IMR-90 (cell line): ENCODE data around the gene KPNA1. TPM values are rescaled to one million over a fixed set of nuclear protein-coding genes. Genes with fewer than 3 reads are reported as not detected.

ENCODE experiments used
- ATAC-seq: fragments of 200-7000 bp; cut with Tn5 transposase; 2 replicates; pipeline ENCODE4 v1.9.1; 2020; ENCODE audit warnings: low read depth, mild to moderate bottlenecking, moderate library complexity
- BruUV-seq: library from RNA; stranded (reverse); fragments of 400-500 nt; replicated peaks from 2 replicates; lab custom pipeline; 2021; lab: Mats Ljungman, UMichigan
- CTCF ChIA-PET: fragments of 300-600 bp; formaldehyde crosslinking; extraction: SDS; loops from one replicate; lab custom pipeline; 2021; ENCODE audit warnings: antibody characterized with exemption; lab: Yijun Ruan, JAX
- POLR2A ChIA-PET: fragments of 300-600 bp; sonication (Branson Sonifier 250); formaldehyde crosslinking; loops from one replicate; lab custom pipeline; 2022; ENCODE audit warnings: antibody characterized with exemption; ENCODE audit not compliant: unreplicated experiment; lab: Charles Lee
- DNase-seq: peaks from one replicate; pipeline ENCODE4 v3.0.0; 2013
- H2AFZ ChIP-seq: replicated peaks from 2 replicates; pipeline ENCODE3; 2013; ENCODE audit warnings: low read length, mild to moderate bottlenecking; ENCODE audit not compliant: poor library complexity
- H2AK5ac ChIP-seq: 2 replicates; pipeline ENCODE4 v1.6.1; 2013; ENCODE audit warnings: low read depth, low read length, inconsistent platforms
- H2AK9ac ChIP-seq: replicated peaks from 2 replicates; pipeline ENCODE3; 2013; ENCODE audit warnings: mild to moderate bottlenecking, low read depth, low read length, moderate library complexity; ENCODE audit not compliant: poor library complexity
- H2BK120ac ChIP-seq: 2 replicates; pipeline ENCODE4 v1.6.1; 2013; ENCODE audit warnings: low read depth, low read length, inconsistent platforms
- H2BK15ac ChIP-seq: 3 replicates; pipeline ENCODE4 v1.6.1; 2013; ENCODE audit warnings: low read depth, low read length, inconsistent platforms
- H2BK20ac ChIP-seq: 2 replicates; pipeline ENCODE4 v1.6.1; 2013; ENCODE audit warnings: low read depth, mild to moderate bottlenecking, inconsistent platforms, low read length, moderate library complexity
- H2BK5ac ChIP-seq: 2 replicates; pipeline ENCODE4 v1.6.1; 2013; ENCODE audit warnings: mild to moderate bottlenecking, low read depth, low read length, inconsistent platforms; ENCODE audit not compliant: poor library complexity, severe bottlenecking
- H3K14ac ChIP-seq: replicated peaks from 2 replicates; pipeline ENCODE4 v1.6.1; 2013; ENCODE audit warnings: low read depth, low read length, inconsistent platforms
- H3K18ac ChIP-seq: 2 replicates; pipeline ENCODE4 v1.6.1; 2013; ENCODE audit warnings: low read depth, low read length, control low read depth
- H3K23ac ChIP-seq: 2 replicates; pipeline ENCODE4 v1.6.1; 2013; ENCODE audit warnings: low read depth, low read length, inconsistent platforms
- H3K27ac ChIP-seq: 2 replicates; pipeline ENCODE4 v1.5.1; 2013; ENCODE audit warnings: mild to moderate bottlenecking, control low read depth, low read length; ENCODE audit not compliant: insufficient read depth
- H3K27me3 ChIP-seq: 2 replicates; pipeline ENCODE4 v1.6.1; 2013; ENCODE audit warnings: low read length; ENCODE audit not compliant: control insufficient read depth, insufficient read depth
- H3K36me3 ChIP-seq: 2 replicates; pipeline ENCODE4 v1.6.1; 2013; ENCODE audit warnings: low read length, mixed read lengths; ENCODE audit not compliant: control insufficient read depth, insufficient read depth
- H3K4ac ChIP-seq: 2 replicates; pipeline ENCODE4 v1.6.1; 2013; ENCODE audit warnings: low read depth, low read length, inconsistent platforms
- H3K4me1 ChIP-seq: 2 replicates; pipeline ENCODE4 v1.6.1; 2013; ENCODE audit warnings: low read length, mixed read lengths; ENCODE audit not compliant: control insufficient read depth, insufficient read depth
- H3K4me2 ChIP-seq: 2 replicates; pipeline ENCODE4 v1.6.1; 2013; ENCODE audit warnings: low read depth, mild to moderate bottlenecking, control low read depth, low read length, moderate library complexity
- H3K4me3 ChIP-seq: 2 replicates; pipeline ENCODE4 v1.5.1; 2013; ENCODE audit warnings: low read depth, mild to moderate bottlenecking, control low read depth, low read length, moderate library complexity; ENCODE audit not compliant: insufficient read depth
- H3K56ac ChIP-seq: 2 replicates; pipeline ENCODE4 v1.6.1; 2013; ENCODE audit warnings: low read length, inconsistent platforms; ENCODE audit not compliant: insufficient read depth; ENCODE audit errors: extremely low read depth
- H3K79me1 ChIP-seq, 2 experiments: 2 replicates each; pipeline ENCODE4 v1.6.1; 2013; ENCODE audit warnings: low read length in 2 of 2, inconsistent platforms in 1 of 2, low read depth in 1 of 2
- H3K9ac ChIP-seq: 2 replicates; pipeline ENCODE4 v1.6.1; 2013; ENCODE audit warnings: low read depth, low read length, control low read depth
- H3K9me1 ChIP-seq: 2 replicates; pipeline ENCODE4 v1.6.1; 2013; ENCODE audit warnings: low read length, inconsistent platforms; ENCODE audit not compliant: insufficient read depth
- H3K9me3 ChIP-seq: 2 replicates; pipeline ENCODE4 v1.6.1; 2013; ENCODE audit warnings: low read length; ENCODE audit not compliant: control insufficient read depth, insufficient read depth
- H4K20me1 ChIP-seq: 2 replicates; pipeline ENCODE4 v1.6.1; 2013; ENCODE audit warnings: low read length, inconsistent platforms; ENCODE audit not compliant: insufficient read depth
- H4K5ac ChIP-seq: 2 replicates; pipeline ENCODE4 v1.6.1; 2013; ENCODE audit warnings: mild to moderate bottlenecking, low read depth, low read length, control low read depth
- H4K8ac ChIP-seq, 2 experiments: 2 replicates each; pipeline ENCODE4 v1.6.1; 2013; ENCODE audit warnings: low read depth in 2 of 2, low read length in 2 of 2, control low read depth in 1 of 2, inconsistent platforms in 1 of 2
- H4K91ac ChIP-seq: 2 replicates; pipeline ENCODE4 v1.6.1; 2013; ENCODE audit warnings: low read depth, low read length, inconsistent platforms; ENCODE audit not compliant: insufficient read depth
- BHLHE40 ChIP-seq: fragments of 150-350 bp; IDR thresholded peaks from 2 replicates; pipeline ENCODE4 v1.6.1; 2016; ENCODE audit warnings: mild to moderate bottlenecking, low read depth, low read length
- CEBPB ChIP-seq: IDR thresholded peaks from 2 replicates; pipeline ENCODE4 v1.6.1; 2012; ENCODE audit warnings: low read depth, low read length, improper control_type of control experiment
- CHD1 ChIP-seq: IDR thresholded peaks from 2 replicates; pipeline ENCODE4 v1.6.1; 2012; ENCODE audit warnings: low read depth, low read length, improper control_type of control experiment
- CTCF ChIP-seq: conservative IDR thresholded peaks from 2 replicates; pipeline ENCODE4 v1.5.1; 2012; ENCODE audit warnings: mild to moderate bottlenecking, low read depth, low read length, improper control_type of control experiment
- ELK1 ChIP-seq: fragments of 150-350 bp; IDR thresholded peaks from 2 replicates; pipeline ENCODE4 v1.6.1; 2016; ENCODE audit warnings: low read depth, mild to moderate bottlenecking, low read length, moderate library complexity, borderline replicate concordance
- FOS ChIP-seq: fragments of 150-350 bp; IDR thresholded peaks from 2 replicates; pipeline ENCODE4 v1.6.1; 2016; ENCODE audit warnings: low read depth, low read length
- MAFK ChIP-seq: IDR thresholded peaks from 2 replicates; pipeline ENCODE4 v1.6.1; 2012; ENCODE audit warnings: low read depth, low read length, improper control_type of control experiment
- MAZ ChIP-seq: IDR thresholded peaks from 2 replicates; pipeline ENCODE4 v1.6.1; 2012; ENCODE audit warnings: low read depth, mild to moderate bottlenecking, low read length, improper control_type of control experiment, moderate library complexity, borderline replicate concordance
- MXI1 ChIP-seq: IDR thresholded peaks from 2 replicates; pipeline ENCODE4 v1.6.1; 2012; ENCODE audit warnings: low read depth, mild to moderate bottlenecking, low read length, moderate library complexity, borderline replicate concordance
- NFE2L2 ChIP-seq: fragments of 150-350 bp; IDR thresholded peaks from 2 replicates; pipeline ENCODE4 v1.6.1; 2016; ENCODE audit warnings: low read depth, mild to moderate bottlenecking, low read length
- POLR2A ChIP-seq: IDR thresholded peaks from 2 replicates; pipeline ENCODE4 v1.6.1; 2012; ENCODE audit warnings: mild to moderate bottlenecking, low read depth, low read length
- RAD21 ChIP-seq: IDR thresholded peaks from 2 replicates; pipeline ENCODE4 v1.6.1; 2012; ENCODE audit warnings: low read length, improper control_type of control experiment
- RCOR1 ChIP-seq: IDR thresholded peaks from 2 replicates; pipeline ENCODE4 v1.6.1; 2012; ENCODE audit warnings: mild to moderate bottlenecking, low read length, improper control_type of control experiment; ENCODE audit not compliant: insufficient replicate concordance
- RFX5 ChIP-seq: IDR thresholded peaks from 2 replicates; pipeline ENCODE4 v1.8.0; 2012; ENCODE audit warnings: low read depth, mild to moderate bottlenecking, low read length, moderate library complexity
- SMC3 ChIP-seq: fragments of 150-350 bp; IDR thresholded peaks from 2 replicates; pipeline ENCODE4 v1.6.1; 2016; ENCODE audit warnings: low read depth, mild to moderate bottlenecking, antibody characterized with exemption, low read length, moderate library complexity
- USF2 ChIP-seq: fragments of 150-350 bp; IDR thresholded peaks from 2 replicates; pipeline ENCODE4 v1.6.1; 2017; ENCODE audit warnings: mild to moderate bottlenecking, antibody characterized with exemption, low read length, low read depth
- WGBS, 2 experiments: methylation state at CpG; one replicate each; pipeline versions ENCODE4 v1.1.5 to v1.1.7; 2013; ENCODE audit warnings: missing lambda C conversion rate in 2 of 2; ENCODE audit not compliant: insufficient read length in 1 of 2; ENCODE audit errors: extremely low coverage in 2 of 2; 5-methylcytosine and 5-hydroxymethylcytosine counted together
- dilution Hi-C: fragments of 300-500 bp; cut with HindIII; formaldehyde crosslinking; loops from one replicate; pipeline ENCODE4 v1.14.3; 2018; ENCODE audit warnings: low sequenced_read_pairs; ENCODE audit not compliant: unreplicated experiment
- in situ Hi-C: fragments of 300-500 bp; cut with MboI; formaldehyde crosslinking; loops from 3 replicates; pipeline ENCODE4 v1.14.3; 2019; ENCODE audit warnings: low sequenced_read_pairs, inconsistent platforms, mixed read lengths
- intact Hi-C: fragments of 100-400 bp; cut with micrococcal nuclease; formaldehyde crosslinking; loops from 2 replicates; pipeline ENCODE4 v1.10.0; 2022
- polyA plus RNA-seq, 3 experiments: library from polyadenylated mRNA; depleted of rRNA; stranded (reverse); fragments of >200 nt; gene quantifications; 2 replicates each; pipeline ENCODE4 v1.2.3, GENCODE V29; 2012; ENCODE audit warnings: low replicate concordance in 1 of 3
- total RNA-seq: library from RNA; depleted of rRNA; stranded (reverse); fragments of >200 nt; gene quantifications from 2 replicates; pipeline ENCODE4 v1.2.3, GENCODE V29; 2012

Gene KPNA1
- total and polyA plus RNA-seq, 2 of the 4 experiments (the other 2 are of a cell fraction), result 30.6 to 112 TPM

- no peak overlapping the region for H2BK20ac ChIP-seq
- no peak overlapping the region for H3K18ac ChIP-seq
- no peak overlapping the region for H3K9ac ChIP-seq
- no peak overlapping the region for H3K4ac ChIP-seq
- ChIA-PET POLR2A (no interaction called here), CTCF (interaction anchor here (0.5 kb wide), 1 partner anchor 908 kb away, joined by 4 read pairs; no protein-coding TSS in a partner anchor)
- H2BK15ac ChIP-seq, result no peak overlapping the region
- TF ChIP-seq CHD1 (no peak), RFX5 (no peak), POLR2A (no peak), FOS (no peak), MAFK (no peak), NFE2L2 (no peak), MAZ (no peak), CTCF (no peak), USF2 (no peak), RCOR1 (no peak), ELK1 (no peak), BHLHE40 (no peak), SMC3 (no peak), CEBPB (no peak), RAD21 (no peak), MXI1 (no peak)
- no peak overlapping the region for H2AK5ac ChIP-seq
- H3K9me3 ChIP-seq, result no peaks in the 10 kb centered on the region
- dilution Hi-C loops (no loop called here), in situ Hi-C loops (no loop called here), intact Hi-C loops (no loop called here)
- H3K4me2 ChIP-seq, result no peak overlapping the region
- no peaks in the 10 kb centered on the region for H3K9me1 ChIP-seq
- no peak overlapping the region for H2AK9ac ChIP-seq
- H3K79me1 ChIP-seq, result peaks cover 0 to 5% of the 10 kb centered on the region in 2 experiments; a peak in 1 of 4 replicates
- no peaks in the 10 kb centered on the region for H3K27me3 ChIP-seq
- H3K23ac ChIP-seq, result no peak overlapping the region
- H3K36me3 ChIP-seq, result peaks cover 25% of the 10 kb centered on the region
- H3K56ac ChIP-seq, result no peak overlapping the region
- WGBS, 2 experiments, result no CpG with 5 or more reads among the region's 3 CpGs
- no peaks in the 10 kb centered on the region for H3K4me1 ChIP-seq
- BruUV-seq, result no TSS peak
- no peak overlapping the region for H2BK5ac ChIP-seq
- H2BK120ac ChIP-seq, result no peak overlapping the region
- H3K14ac ChIP-seq, result no peak overlapping the region
- H3K4me3 ChIP-seq, result no peak overlapping the region
- H4K20me1 ChIP-seq, result no peaks in the 10 kb centered on the region
- DNase-seq, result no peak
- H4K8ac ChIP-seq, result no peak overlapping the region
- H3K27ac ChIP-seq, result no peak overlapping the region
- ATAC-seq, result no peak
- no peak overlapping the region for H4K91ac ChIP-seq
- no peak overlapping the region for H2AFZ ChIP-seq
- H4K5ac ChIP-seq, result no peak overlapping the region
These were observed 63.4 kb downstream of the KPNA1 start for GRCh38 chr3:122451371-122451770.
